KOPT-K1 (cell line): ENCODE data around the gene PDZD4.
A peak's percentile ranks its signal among the peaks of the same experiment; 100 is the strongest.

Source experiments
- H3K27ac ChIP-seq: fragments of 200-600 bp; sonication (generic); 2 replicates; pipeline ENCODE4 v1.5.1; 2016; ENCODE audit warnings: antibody characterized with exemption, mild to moderate bottlenecking, low read depth, low read length; ENCODE audit not compliant: poor library complexity, severe bottlenecking
- H3K36me3 ChIP-seq: fragments of 200-600 bp; sonication (generic); 2 replicates; pipeline ENCODE4 v1.5.1; 2017; ENCODE audit warnings: antibody characterized with exemption, mild to moderate bottlenecking, low read length, moderate library complexity; ENCODE audit not compliant: insufficient read depth
- H3K9me3 ChIP-seq: fragments of 200-600 bp; sonication (generic); 2 replicates; pipeline ENCODE4 v1.5.1; 2017; ENCODE audit warnings: antibody characterized with exemption, low read length, mild to moderate bottlenecking; ENCODE audit not compliant: insufficient read depth, poor library complexity, severe bottlenecking

PDZD4 gene

GRCh38 chrX:153797415-153798015 is 32.8 kb downstream of the PDZD4 start:
- peaks cover 44% of the 10 kb centered on the region for H3K36me3 ChIP-seq
- H3K9me3 ChIP-seq, result no peaks in the 10 kb centered on the region
- no peak overlapping the region for H3K27ac ChIP-seq

DNA sequence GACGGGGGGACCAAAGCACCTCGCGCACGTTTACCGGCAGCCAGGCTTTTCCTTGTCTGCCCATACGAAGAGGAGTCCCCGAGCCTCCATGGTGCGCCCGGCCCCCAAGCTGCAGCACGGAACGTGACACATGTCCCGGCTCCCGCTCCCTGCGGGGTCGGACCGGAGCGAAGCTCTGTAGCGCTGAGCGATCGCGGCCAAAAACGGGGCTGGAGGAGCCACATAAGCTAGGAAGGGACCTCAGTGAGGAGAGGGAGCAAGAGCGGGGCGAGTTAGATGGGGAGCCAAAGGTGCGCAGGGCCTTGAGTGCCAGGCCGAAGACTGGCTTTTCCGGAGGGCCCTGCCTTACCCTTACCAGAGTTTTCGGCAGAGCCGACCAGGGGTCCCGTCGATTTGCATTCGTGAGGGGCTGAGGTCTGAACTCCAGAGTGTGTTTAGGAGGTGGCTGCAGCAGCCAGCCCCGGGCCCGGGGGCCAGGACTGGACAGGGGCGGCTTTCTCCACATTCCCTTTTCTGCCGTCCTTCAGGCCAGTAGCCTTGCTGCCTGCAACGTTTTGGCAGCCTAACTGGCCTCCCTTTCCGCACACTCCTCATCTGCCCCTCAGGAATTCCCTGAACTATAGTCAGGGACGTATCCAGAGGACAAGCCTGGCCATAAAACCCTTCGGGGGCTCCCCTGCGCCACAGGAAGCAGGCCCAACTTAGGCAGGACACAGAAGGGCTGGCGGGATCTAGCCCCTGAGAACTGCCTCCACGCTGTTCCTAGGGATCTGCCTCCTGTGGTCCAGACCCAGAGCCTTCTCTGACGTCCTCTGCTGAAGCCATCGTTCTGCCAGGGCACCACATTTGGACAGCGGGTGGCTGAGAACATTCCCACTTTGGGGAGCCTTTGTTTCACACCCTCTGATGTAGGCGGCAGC is 35.2 kb downstream of the PDZD4 start:
- H3K9me3 ChIP-seq, result no peaks in the 10 kb centered on the region
- H3K36me3 ChIP-seq, result peaks cover 61% of the 10 kb centered on the region
- peak overlapping the region; percentile 94 for H3K27ac ChIP-seq

DNA sequence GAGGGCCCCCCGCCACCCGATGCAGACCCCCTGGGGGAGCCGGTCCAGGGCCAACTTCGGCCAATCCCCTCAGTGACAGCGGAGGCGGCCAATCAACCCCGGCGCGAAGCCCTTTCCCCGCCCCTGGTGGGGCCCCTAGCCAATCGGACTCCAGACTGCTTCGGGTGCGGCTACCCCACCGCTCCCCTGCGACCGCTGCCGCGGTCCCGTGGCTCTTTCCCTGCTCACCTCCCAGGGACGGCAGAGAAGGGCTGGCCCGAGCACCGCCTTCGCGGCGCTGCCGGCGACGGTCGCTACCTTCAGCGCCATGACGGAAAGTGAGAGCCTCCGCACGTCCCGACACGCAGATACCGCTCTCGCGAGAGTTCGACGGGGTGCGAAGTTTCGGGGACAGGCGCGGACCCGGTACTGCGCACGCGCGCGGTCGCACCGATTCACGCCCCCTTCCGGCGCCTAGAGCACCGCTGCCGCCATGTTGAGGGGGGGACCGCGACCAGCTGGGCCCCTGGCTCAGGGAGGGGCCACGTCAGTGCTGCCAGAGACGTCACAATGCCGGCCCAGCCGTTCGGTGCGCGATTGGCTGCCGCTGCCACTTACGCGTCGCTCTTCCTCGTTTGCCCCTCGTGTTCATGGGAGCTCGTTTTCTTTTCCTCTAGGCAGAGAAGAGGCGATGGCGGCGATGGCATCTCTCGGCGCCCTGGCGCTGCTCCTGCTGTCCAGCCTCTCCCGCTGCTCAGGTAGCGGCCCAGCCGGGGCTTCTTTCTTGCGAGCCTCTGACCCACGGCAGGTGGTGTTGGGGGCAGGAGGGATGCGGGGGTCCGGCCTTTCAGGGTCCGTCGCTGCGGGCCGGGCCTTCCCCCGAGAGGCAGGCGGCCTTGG is 36.1 kb downstream of the PDZD4 start, which contains the start of the genes IDH3G and SSR4:
TSS of gene IDH3G (minus strand) at position 358 of the 879 bp plus-strand sequence. CDS start at position 309, 49 bp downstream.
TSS of gene SSR4 (plus strand) at position 651 of the 879 bp plus-strand sequence. CDS start at position 671, 20 bp downstream.
- peak within 1 kb of the TSS; percentile 94 for H3K27ac ChIP-seq
- H3K36me3 ChIP-seq, result peaks cover 61% of the 10 kb centered on the region
- no peaks in the 10 kb centered on the region for H3K9me3 ChIP-seq

DNA sequence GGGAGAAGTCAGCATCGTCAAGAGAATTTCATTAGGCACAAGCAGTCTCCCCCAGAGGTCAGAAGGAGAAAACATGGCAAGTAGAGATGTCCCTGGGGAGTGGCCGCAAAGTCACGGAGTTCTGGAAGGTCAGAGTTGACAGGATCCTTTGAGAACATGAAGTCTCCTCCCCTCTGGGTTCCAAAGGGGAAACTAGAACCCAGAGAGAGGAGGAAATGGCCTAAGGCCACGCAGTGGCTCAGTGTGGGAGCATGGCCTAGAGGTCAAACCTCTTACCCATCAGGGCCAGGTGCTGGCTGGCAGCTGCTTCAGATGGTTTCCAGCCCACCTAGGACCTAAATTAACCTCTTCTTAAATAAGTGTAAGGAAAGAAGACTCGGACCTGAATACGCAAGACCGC is 37.1 kb downstream of the PDZD4 start:
- Histone ChIP-seq H3K27ac (peak overlapping the region; percentile 94), H3K9me3 (no peaks in the 10 kb centered on the region), H3K36me3 (peaks cover 59% of the 10 kb centered on the region)

- Histone ChIP-seq H3K9me3 (no peaks in the 10 kb centered on the region), H3K36me3 (peaks cover 59% of the 10 kb centered on the region), H3K27ac (no peak overlapping the region)
Observed at GRCh38 chrX:153792368-153792767, 38.0 kb downstream of the PDZD4 start.

GRCh38 chrX:153791104-153791852 is 39.1 kb downstream of the PDZD4 start:
- H3K27ac ChIP-seq, result no peak overlapping the region
- H3K36me3 ChIP-seq, result peaks cover 59% of the 10 kb centered on the region
- no peaks in the 10 kb centered on the region for H3K9me3 ChIP-seq

DNA sequence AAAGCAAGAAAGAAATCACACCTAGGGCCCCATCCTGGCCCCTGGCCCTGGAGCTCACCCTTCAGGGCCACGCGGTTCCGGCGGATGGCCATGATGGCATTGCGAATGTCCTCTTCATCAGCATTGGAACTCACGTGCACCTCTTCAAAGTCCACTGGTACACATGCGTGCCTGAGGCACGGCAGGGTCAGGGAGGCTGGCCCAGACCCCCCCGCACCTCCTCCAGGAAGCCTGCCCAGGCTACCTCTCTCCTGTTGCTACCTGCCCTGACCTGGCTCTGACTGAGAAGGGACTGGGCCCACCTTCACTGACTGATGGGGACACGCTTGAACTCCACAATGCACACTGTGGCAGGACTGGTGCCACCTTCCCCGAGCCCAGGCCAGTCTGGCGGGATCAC is 40.7 kb downstream of the PDZD4 start:
- H3K27ac ChIP-seq, result no peak overlapping the region
- peaks cover 62% of the 10 kb centered on the region; the same call in 1 of the 2 replicates for H3K36me3 ChIP-seq
- no peaks in the 10 kb centered on the region for H3K9me3 ChIP-seq

DNA sequence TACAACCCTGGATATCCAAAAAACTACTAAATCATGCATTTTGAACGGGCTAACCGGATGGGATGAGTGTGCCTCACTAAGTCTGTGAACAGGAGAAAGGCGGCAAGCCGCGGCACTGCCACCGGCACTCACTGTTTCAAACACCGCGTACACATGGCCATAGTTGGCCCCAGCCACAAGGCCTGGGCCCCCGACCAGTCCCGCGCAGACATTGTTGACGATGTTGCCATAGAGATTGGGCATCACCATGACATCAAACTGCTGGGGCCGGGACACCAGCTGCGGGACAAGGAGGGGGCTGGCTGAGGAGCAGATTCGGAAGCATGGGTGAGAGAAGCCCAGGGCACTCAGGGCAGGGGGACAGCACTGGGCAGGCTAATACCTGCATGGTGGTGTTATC is 43.7 kb downstream of the PDZD4 start:
- peaks cover 49% of the 10 kb centered on the region; the same call in 1 of the 2 replicates for H3K36me3 ChIP-seq
- no peak overlapping the region for H3K27ac ChIP-seq
- H3K9me3 ChIP-seq, result no peaks in the 10 kb centered on the region

DNA sequence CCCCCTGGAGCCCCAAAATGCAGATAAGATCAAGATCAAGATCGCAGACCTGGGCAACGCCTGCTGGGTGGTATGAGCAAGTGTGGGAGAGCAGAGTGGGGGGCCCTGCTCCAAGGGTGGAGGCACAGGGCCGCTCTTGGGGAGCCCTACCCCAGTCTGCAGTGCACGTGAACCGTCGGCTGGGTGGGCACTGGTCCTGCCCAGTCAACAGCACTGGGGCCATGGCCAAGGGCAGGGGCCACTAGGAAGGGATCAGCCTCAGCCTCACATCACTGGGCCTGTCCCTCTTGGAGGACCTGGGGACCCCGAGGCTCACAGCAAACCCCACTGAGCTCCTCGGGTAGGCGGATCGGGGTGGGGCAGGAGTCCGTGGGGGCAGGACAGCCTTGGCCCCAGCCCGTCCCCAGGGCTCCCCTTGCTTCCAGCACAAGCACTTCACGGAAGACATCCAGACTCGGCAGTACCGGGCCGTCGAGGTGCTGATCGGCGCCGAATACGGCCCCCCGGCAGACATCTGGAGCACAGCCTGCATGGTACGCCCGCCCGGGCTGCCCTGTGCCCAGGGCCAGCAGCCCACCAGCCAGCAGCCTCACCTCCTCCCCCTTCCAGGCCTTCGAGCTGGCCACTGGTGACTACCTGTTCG is 45.9 kb downstream of the PDZD4 start:
- H3K27ac ChIP-seq, result no peak overlapping the region
- H3K9me3 ChIP-seq, result no peaks in the 10 kb centered on the region
- peaks cover 38% of the 10 kb centered on the region; the same call in 1 of the 2 replicates for H3K36me3 ChIP-seq

- no peak overlapping the region for H3K27ac ChIP-seq
- no peaks in the 10 kb centered on the region for H3K9me3 ChIP-seq
- H3K36me3 ChIP-seq, result peaks cover 33% of the 10 kb centered on the region; the same call in 1 of the 2 replicates
Observed at GRCh38 chrX:153783378-153784013, 46.8 kb downstream of the PDZD4 start.

GRCh38 chrX:153782871-153783270 is 47.5 kb downstream of the PDZD4 start:
- peaks cover 27% of the 10 kb centered on the region; the same call in 1 of the 2 replicates for H3K36me3 ChIP-seq
- H3K27ac ChIP-seq, result no peak overlapping the region
- no peaks in the 10 kb centered on the region for H3K9me3 ChIP-seq

GRCh38 chrX:153782313-153782712 is 48.0 kb downstream of the PDZD4 start:
- peaks cover 22% of the 10 kb centered on the region; the same call in 1 of the 2 replicates for H3K36me3 ChIP-seq
- no peaks in the 10 kb centered on the region for H3K9me3 ChIP-seq
- H3K27ac ChIP-seq, result no peak overlapping the region

- Histone ChIP-seq H3K9me3 (no peaks in the 10 kb centered on the region), H3K36me3 (peaks cover 14% of the 10 kb centered on the region; the same call in 1 of the 2 replicates), H3K27ac (no peak overlapping the region)
Observed at GRCh38 chrX:153781428-153782047, 48.8 kb downstream of the PDZD4 start.
